KMS-11 (cell line): ENCODE results near the gene SLC39A10.

Experiments used
- H2AFZ ChIP-seq: fragments of 200-600 bp; sonication (generic); 2 replicates; pipeline ENCODE4 v1.6.1; 2016; ENCODE audit warnings: antibody characterized with exemption, mixed run types, low read depth
- H3K27ac ChIP-seq: fragments of 200-600 bp; sonication (generic); 2 replicates; pipeline ENCODE4 v1.6.1; 2016; ENCODE audit warnings: mild to moderate bottlenecking, mixed run types
- H3K27me3 ChIP-seq: fragments of 200-600 bp; sonication (generic); 2 replicates; pipeline ENCODE4 v1.6.1; 2017; ENCODE audit warnings: mild to moderate bottlenecking, low read depth, mixed run types, moderate library complexity; ENCODE audit not compliant: insufficient read depth
- H3K36me3 ChIP-seq: fragments of 200-600 bp; sonication (generic); 2 replicates; pipeline ENCODE4 v1.6.1; 2017; ENCODE audit warnings: mild to moderate bottlenecking, mixed run types; ENCODE audit not compliant: insufficient read depth
- H3K4me1 ChIP-seq: fragments of 200-600 bp; sonication (generic); 2 replicates; pipeline ENCODE4 v1.6.1; 2016; ENCODE audit warnings: mild to moderate bottlenecking, low read depth, mixed run types; ENCODE audit not compliant: poor library complexity, severe bottlenecking
- H3K4me2 ChIP-seq: fragments of 200-600 bp; sonication (generic); 2 replicates; pipeline ENCODE4 v1.7.0; 2016; ENCODE audit warnings: mild to moderate bottlenecking, mixed run types
- H3K4me3 ChIP-seq: fragments of 200-600 bp; sonication (generic); IDR thresholded peaks from 2 replicates; pipeline ENCODE4 v1.6.1; 2017; ENCODE audit warnings: low read depth, low read length, mixed read lengths; ENCODE audit not compliant: insufficient read depth
- H3K79me2 ChIP-seq: fragments of 200-600 bp; sonication (generic); 2 replicates; pipeline ENCODE4 v1.6.1; 2016; ENCODE audit warnings: low read depth, mixed run types; ENCODE audit not compliant: insufficient read depth
- H3K9ac ChIP-seq: fragments of 200-600 bp; sonication (generic); 2 replicates; pipeline ENCODE4 v1.6.1; 2016; ENCODE audit warnings: mild to moderate bottlenecking, mixed run types
- H4K20me1 ChIP-seq: fragments of 200-600 bp; sonication (generic); 2 replicates; pipeline ENCODE4 v1.6.1; 2016; ENCODE audit warnings: mild to moderate bottlenecking, mixed run types; ENCODE audit not compliant: insufficient read depth
- TF ChIP-seq, protein P1 (sequence below): fragments of 200-600 bp; sonication (generic); conservative IDR thresholded peaks from 2 replicates; pipeline ENCODE4 v1.6.1; 2017; ENCODE audit warnings: low read depth, mild to moderate bottlenecking, antibody characterized with exemption, low read length, moderate library complexity, mixed read lengths

SLC39A10 gene

DNA sequence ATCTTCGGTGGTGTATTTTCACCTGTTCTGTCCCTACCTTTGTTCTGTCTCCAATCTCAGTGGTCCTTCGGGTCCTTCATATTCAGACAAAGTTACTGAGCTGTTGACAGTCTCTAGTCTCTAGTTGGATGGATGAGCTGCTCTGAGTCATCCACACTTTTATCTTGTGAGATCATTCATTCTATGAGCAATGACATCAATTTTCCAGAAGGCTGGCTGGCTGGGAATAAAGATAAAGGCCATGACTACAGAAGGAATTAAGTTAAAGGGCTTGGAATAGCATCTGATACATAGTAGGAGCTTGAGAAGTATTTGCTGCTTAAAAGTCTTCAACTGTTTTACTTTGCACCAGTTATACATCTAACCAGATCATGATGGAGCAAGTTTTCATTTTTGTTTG lies 43.1 kb upstream of the SLC39A10 start:
- H3K36me3 ChIP-seq: no peaks in the 10 kb centered on the region
- H3K4me1 ChIP-seq: no peaks in the 10 kb centered on the region
- no peak overlapping the region for H2AFZ ChIP-seq
- H4K20me1 ChIP-seq: no peaks in the 10 kb centered on the region
- no peak overlapping the region for H3K27ac ChIP-seq
- no peak overlapping the region for H3K9ac ChIP-seq
- no peak overlapping the region for H3K4me3 ChIP-seq
- H3K79me2 ChIP-seq: no peaks in the 10 kb centered on the region
- TF ChIP-seq, protein P1, sequence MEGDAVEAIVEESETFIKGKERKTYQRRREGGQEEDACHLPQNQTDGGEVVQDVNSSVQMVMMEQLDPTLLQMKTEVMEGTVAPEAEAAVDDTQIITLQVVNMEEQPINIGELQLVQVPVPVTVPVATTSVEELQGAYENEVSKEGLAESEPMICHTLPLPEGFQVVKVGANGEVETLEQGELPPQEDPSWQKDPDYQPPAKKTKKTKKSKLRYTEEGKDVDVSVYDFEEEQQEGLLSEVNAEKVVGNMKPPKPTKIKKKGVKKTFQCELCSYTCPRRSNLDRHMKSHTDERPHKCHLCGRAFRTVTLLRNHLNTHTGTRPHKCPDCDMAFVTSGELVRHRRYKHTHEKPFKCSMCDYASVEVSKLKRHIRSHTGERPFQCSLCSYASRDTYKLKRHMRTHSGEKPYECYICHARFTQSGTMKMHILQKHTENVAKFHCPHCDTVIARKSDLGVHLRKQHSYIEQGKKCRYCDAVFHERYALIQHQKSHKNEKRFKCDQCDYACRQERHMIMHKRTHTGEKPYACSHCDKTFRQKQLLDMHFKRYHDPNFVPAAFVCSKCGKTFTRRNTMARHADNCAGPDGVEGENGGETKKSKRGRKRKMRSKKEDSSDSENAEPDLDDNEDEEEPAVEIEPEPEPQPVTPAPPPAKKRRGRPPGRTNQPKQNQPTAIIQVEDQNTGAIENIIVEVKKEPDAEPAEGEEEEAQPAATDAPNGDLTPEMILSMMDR: no peak
- H3K4me2 ChIP-seq: no peak overlapping the region
- no peaks in the 10 kb centered on the region for H3K27me3 ChIP-seq

DNA sequence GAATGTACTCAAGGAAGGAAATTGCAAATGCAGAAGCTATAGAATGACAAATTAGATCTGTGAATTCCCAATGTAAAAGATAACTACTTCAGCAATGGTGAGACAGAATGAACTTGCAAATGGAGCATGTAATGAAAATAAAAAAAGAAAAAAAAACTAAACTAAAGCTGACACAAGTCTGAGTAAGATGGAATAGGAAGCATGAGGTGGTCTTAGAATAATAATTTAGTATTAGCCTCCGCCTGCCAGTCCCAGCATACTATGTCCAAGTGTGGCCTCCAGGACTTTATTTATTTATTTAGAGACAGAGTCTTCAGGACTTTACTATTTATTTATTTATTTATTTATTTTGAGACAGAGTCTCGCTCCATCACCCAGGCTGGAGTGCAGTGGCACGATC lies 37.4 kb upstream of the SLC39A10 start:
- no peak overlapping the region for H3K27ac ChIP-seq

DNA sequence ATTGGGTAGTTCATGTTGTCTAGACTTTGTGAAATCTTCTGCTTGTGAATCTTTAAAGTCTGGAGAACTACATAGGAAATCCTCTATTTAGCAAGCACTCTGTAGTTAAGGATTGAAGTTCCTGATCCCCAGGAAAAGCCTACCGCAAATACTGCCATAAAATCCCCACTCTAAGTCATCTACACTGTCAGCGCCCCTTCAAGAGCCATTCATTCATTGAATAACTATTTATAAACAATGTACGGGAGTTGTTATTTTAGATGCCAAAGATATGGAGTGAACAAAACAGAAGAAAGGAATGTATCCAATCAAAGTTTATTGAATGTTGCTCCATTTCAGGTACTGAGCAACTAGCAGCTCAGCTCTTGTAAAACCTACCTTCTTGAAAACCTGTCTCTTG lies 36.5 kb upstream of the SLC39A10 start:
- no peak overlapping the region for H2AFZ ChIP-seq
- H3K4me3 ChIP-seq: no peak overlapping the region
- H3K27me3 ChIP-seq: no peaks in the 10 kb centered on the region
- no peaks in the 10 kb centered on the region for H3K36me3 ChIP-seq
- H4K20me1 ChIP-seq: no peaks in the 10 kb centered on the region
- TF ChIP-seq, protein P1: no peak
- H3K79me2 ChIP-seq: no peaks in the 10 kb centered on the region
- no peak overlapping the region for H3K9ac ChIP-seq
- no peak overlapping the region for H3K27ac ChIP-seq
- no peak overlapping the region for H3K4me2 ChIP-seq
- H3K4me1 ChIP-seq: no peaks in the 10 kb centered on the region

More for the DNA sequence above, 37.4 kb upstream of the SLC39A10 start:
- Histone ChIP-seq H2AFZ (no peak overlapping the region), H3K4me2 (no peak overlapping the region), H4K20me1 (no peaks in the 10 kb centered on the region), H3K4me1 (no peaks in the 10 kb centered on the region), H3K4me3 (no peak overlapping the region), H3K9ac (no peak overlapping the region), H3K79me2 (no peaks in the 10 kb centered on the region), H3K36me3 (no peaks in the 10 kb centered on the region), H3K27me3 (no peaks in the 10 kb centered on the region)
- TF ChIP-seq, protein P1: no peak

DNA sequence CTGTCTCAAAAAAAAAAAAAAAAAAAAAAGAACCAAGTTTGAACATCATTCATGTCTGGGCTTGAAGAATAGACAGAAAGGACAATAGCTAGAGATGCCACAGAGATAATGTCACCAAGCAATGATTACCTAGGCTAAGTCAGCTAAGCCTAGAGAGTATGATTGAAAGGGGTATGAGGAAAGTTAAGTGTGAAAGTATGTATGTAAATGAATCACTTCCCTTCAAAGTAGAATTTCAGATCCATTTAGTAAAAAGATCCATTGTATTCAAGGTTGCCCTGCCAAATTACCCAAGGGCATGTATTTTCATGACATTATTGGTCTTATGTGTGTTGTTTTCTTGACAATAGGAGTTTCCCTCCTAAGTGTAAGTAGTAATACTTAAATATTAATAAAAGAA lies 34.1 kb upstream of the SLC39A10 start:
- Histone ChIP-seq H3K79me2 (no peaks in the 10 kb centered on the region), H3K9ac (no peak overlapping the region), H4K20me1 (no peaks in the 10 kb centered on the region), H3K4me3 (no peak overlapping the region), H3K4me1 (no peaks in the 10 kb centered on the region), H3K27ac (no peak overlapping the region), H3K27me3 (no peaks in the 10 kb centered on the region), H3K4me2 (no peak overlapping the region), H2AFZ (no peak overlapping the region), H3K36me3 (no peaks in the 10 kb centered on the region)
- TF ChIP-seq, protein P1: no peak
